ENCODE results near the gene TRIM40. TPM values are rescaled to one million over a fixed set of nuclear protein-coding genes. Genes with fewer than 3 reads are reported as not detected.

Gene TRIM40
- total and polyA plus RNA-seq, 2 experiments from 2014 or later: not detected

GRCh38 chr6:30163918-30164654, 28.1 kb downstream of the TRIM40 start:
- Histone ChIP-seq H3K79me2 (replicated peaks; ENCODE audit: insufficient read depth) (no peaks in the 10 kb centered on the region), H3K4me3 (no peak overlapping the region), H3K9me2 (ENCODE audit: insufficient read depth) (no peaks in the 10 kb centered on the region), H3K36me3 (ENCODE audit: insufficient read depth) (no peaks in the 10 kb centered on the region), H3K27me3 (ENCODE audit: insufficient read depth) (peaks cover 5% of the 10 kb centered on the region; the same call in 1 of the 2 replicates), H3K4me2 (no peak overlapping the region), H3F3A (replicated peaks; ENCODE audit: low read depth) (no peaks in the 10 kb centered on the region), H4K20me1 (replicated peaks; ENCODE audit: insufficient read depth) (no peaks in the 10 kb centered on the region), H2AFZ (peak overlapping the region; percentile 33), H3K27ac (ENCODE audit: low read depth) (no peak overlapping the region), H3K4me1 (ENCODE audit: insufficient read depth) (no peaks in the 10 kb centered on the region)
- peaks cover 3% of the 10 kb centered on the region; the same call in 2 of the 3 replicates for H3K4me1 Mint-ChIP-seq
- TF ChIP-seq ZNF114 (CRISPR knock-in tag; IDR thresholded peaks at IDR 0.05): no peak
- TF ChIP-seq NANOG (IDR thresholded peaks at IDR 0.05; ENCODE audit: borderline replicate concordance): no peak
- no peak for TF ChIP-seq REST (IDR thresholded peaks at IDR 0.05; ENCODE audit: unreplicated experiment)
- no peak for TF ChIP-seq POLR2AphosphoS5 (IDR thresholded peaks at IDR 0.05; ENCODE audit: low read depth)
- TF ChIP-seq, protein P1, sequence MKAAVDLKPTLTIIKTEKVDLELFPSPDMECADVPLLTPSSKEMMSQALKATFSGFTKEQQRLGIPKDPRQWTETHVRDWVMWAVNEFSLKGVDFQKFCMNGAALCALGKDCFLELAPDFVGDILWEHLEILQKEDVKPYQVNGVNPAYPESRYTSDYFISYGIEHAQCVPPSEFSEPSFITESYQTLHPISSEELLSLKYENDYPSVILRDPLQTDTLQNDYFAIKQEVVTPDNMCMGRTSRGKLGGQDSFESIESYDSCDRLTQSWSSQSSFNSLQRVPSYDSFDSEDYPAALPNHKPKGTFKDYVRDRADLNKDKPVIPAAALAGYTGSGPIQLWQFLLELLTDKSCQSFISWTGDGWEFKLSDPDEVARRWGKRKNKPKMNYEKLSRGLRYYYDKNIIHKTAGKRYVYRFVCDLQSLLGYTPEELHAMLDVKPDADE (IDR thresholded peaks at IDR 0.05): no peak
- TF ChIP-seq, protein P2, sequence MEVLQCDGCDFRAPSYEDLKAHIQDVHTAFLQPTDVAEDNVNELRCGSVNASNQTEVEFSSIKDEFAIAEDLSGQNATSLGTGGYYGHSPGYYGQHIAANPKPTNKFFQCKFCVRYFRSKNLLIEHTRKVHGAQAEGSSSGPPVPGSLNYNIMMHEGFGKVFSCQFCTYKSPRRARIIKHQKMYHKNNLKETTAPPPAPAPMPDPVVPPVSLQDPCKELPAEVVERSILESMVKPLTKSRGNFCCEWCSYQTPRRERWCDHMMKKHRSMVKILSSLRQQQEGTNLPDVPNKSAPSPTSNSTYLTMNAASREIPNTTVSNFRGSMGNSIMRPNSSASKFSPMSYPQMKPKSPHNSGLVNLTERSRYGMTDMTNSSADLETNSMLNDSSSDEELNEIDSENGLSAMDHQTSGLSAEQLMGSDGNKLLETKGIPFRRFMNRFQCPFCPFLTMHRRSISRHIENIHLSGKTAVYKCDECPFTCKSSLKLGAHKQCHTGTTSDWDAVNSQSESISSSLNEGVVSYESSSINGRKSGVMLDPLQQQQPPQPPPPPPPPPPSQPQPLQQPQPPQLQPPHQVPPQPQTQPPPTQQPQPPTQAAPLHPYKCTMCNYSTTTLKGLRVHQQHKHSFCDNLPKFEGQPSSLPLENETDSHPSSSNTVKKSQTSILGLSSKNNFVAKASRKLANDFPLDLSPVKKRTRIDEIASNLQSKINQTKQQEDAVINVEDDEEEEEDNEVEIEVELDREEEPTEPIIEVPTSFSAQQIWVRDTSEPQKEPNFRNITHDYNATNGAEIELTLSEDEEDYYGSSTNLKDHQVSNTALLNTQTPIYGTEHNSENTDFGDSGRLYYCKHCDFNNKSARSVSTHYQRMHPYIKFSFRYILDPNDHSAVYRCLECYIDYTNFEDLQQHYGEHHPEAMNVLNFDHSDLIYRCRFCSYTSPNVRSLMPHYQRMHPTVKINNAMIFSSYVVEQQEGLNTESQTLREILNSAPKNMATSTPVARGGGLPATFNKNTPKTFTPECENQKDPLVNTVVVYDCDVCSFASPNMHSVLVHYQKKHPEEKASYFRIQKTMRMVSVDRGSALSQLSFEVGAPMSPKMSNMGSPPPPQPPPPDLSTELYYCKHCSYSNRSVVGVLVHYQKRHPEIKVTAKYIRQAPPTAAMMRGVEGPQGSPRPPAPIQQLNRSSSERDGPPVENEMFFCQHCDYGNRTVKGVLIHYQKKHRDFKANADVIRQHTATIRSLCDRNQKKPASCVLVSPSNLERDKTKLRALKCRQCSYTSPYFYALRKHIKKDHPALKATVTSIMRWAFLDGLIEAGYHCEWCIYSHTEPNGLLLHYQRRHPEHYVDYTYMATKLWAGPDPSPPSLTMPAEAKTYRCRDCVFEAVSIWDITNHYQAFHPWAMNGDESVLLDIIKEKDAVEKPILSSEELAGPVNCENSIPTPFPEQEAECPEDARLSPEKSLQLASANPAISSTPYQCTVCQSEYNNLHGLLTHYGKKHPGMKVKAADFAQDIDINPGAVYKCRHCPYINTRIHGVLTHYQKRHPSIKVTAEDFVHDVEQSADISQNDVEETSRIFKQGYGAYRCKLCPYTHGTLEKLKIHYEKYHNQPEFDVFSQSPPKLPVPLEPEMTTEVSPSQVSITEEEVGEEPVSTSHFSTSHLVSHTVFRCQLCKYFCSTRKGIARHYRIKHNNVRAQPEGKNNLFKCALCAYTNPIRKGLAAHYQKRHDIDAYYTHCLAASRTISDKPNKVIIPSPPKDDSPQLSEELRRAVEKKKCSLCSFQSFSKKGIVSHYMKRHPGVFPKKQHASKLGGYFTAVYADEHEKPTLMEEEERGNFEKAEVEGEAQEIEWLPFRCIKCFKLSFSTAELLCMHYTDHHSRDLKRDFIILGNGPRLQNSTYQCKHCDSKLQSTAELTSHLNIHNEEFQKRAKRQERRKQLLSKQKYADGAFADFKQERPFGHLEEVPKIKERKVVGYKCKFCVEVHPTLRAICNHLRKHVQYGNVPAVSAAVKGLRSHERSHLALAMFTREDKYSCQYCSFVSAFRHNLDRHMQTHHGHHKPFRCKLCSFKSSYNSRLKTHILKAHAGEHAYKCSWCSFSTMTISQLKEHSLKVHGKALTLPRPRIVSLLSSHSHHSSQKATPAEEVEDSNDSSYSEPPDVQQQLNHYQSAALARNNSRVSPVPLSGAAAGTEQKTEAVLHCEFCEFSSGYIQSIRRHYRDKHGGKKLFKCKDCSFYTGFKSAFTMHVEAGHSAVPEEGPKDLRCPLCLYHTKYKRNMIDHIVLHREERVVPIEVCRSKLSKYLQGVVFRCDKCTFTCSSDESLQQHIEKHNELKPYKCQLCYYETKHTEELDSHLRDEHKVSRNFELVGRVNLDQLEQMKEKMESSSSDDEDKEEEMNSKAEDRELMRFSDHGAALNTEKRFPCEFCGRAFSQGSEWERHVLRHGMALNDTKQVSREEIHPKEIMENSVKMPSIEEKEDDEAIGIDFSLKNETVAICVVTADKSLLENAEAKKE (CRISPR knock-in tag; IDR thresholded peaks at IDR 0.05): no peak
- TF ChIP-seq ZNF331 (CRISPR knock-in tag; IDR thresholded peaks at IDR 0.05; ENCODE audit: low read depth): no peak
- TF ChIP-seq CREB1 (CRISPR knock-in tag; IDR thresholded peaks at IDR 0.05; ENCODE audit: low read depth): no peak
- no peak for TF ChIP-seq EZH2phosphoT487 (IDR thresholded peaks at IDR 0.05; ENCODE audit: unreplicated experiment)
- TF ChIP-seq EZH2 (IDR thresholded peaks at IDR 0.05; ENCODE audit: low read depth, unreplicated experiment): no peak
- TF ChIP-seq STAT1 (IDR thresholded peaks at IDR 0.05; ENCODE audit: unreplicated experiment): no peak
- TF ChIP-seq, protein P3, sequence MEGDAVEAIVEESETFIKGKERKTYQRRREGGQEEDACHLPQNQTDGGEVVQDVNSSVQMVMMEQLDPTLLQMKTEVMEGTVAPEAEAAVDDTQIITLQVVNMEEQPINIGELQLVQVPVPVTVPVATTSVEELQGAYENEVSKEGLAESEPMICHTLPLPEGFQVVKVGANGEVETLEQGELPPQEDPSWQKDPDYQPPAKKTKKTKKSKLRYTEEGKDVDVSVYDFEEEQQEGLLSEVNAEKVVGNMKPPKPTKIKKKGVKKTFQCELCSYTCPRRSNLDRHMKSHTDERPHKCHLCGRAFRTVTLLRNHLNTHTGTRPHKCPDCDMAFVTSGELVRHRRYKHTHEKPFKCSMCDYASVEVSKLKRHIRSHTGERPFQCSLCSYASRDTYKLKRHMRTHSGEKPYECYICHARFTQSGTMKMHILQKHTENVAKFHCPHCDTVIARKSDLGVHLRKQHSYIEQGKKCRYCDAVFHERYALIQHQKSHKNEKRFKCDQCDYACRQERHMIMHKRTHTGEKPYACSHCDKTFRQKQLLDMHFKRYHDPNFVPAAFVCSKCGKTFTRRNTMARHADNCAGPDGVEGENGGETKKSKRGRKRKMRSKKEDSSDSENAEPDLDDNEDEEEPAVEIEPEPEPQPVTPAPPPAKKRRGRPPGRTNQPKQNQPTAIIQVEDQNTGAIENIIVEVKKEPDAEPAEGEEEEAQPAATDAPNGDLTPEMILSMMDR (conservative IDR thresholded peaks at IDR 0.05; ENCODE audit: low read depth in 2 of 2): no peak
- peaks cover 2% of the 10 kb centered on the region for H3K27me3 Mint-ChIP-seq (ENCODE audit: insufficient read depth, low read depth, poor library complexity)
- ATAC-seq (no peak), DNase-seq (ENCODE audit: low spot score) (no peak)
- H3K9me3 Mint-ChIP-seq: no peaks in the 10 kb centered on the region
- no peak overlapping the region for H3K27ac Mint-ChIP-seq
- no peak overlapping the region for H3K4me3 Mint-ChIP-seq
- H3K36me3 Mint-ChIP-seq (ENCODE audit: low read depth): no peaks in the 10 kb centered on the region
